Stimulated activated CD4-positive, alpha-beta T cell treated with anti-CD3 and anti-CD28 coated beads, TNF-alpha, amount 100 ng/mL, for 1 hour (primary cell): ENCODE results near the gene CYP2B6.
"Not testable (repeated sequence)": the region's sequence is repeated elsewhere in the genome, so short reads cannot be mapped to it uniquely, and the experiment has no call there.

Source experiments
- DNase-seq, 3 donors: peaks; one replicate each; pipeline ENCODE4 v3.0.0-alpha.2; 2020; ENCODE audit warnings: low read depth in 3 of 3, low spot score in 1 of 3

Gene CYP2B6

GRCh38 chr19:40980743-40981442, 10.2 kb upstream of the CYP2B6 start:
- DNase-seq: not testable (repeated sequence)

GRCh38 chr19:40981591-40981990, 9.5 kb upstream of the CYP2B6 start:
- no peak for DNase-seq

GRCh38 chr19:40982594-40983101, 8.4 kb upstream of the CYP2B6 start:
- no peak for DNase-seq

- DNase-seq: no peak
Observed at GRCh38 chr19:40989453-40989852, 1.6 kb upstream of the CYP2B6 start.

- DNase-seq: no peak
Observed at GRCh38 chr19:40995355-40995754, 4.3 kb downstream of the CYP2B6 start.

- DNase-seq: not testable (repeated sequence)
Observed at GRCh38 chr19:40999018-40999417, 7.9 kb downstream of the CYP2B6 start.

GRCh38 chr19:41000310-41000737, 9.2 kb downstream of the CYP2B6 start:
- no peak for DNase-seq

- no peak for DNase-seq
Observed at GRCh38 chr19:41001243-41001971, 10.3 kb downstream of the CYP2B6 start.

- not testable (repeated sequence) for DNase-seq
Observed at GRCh38 chr19:41003656-41004055, 12.6 kb downstream of the CYP2B6 start.

- no peak for DNase-seq
Observed at GRCh38 chr19:41009700-41010235, 18.7 kb downstream of the CYP2B6 start.

- no peak for DNase-seq
Observed at GRCh38 chr19:41013359-41013758, 22.3 kb downstream of the CYP2B6 start.

GRCh38 chr19:41014643-41015042, 23.6 kb downstream of the CYP2B6 start:
- no peak for DNase-seq

GRCh38 chr19:41016488-41017071, 25.5 kb downstream of the CYP2B6 start:
- no peak for DNase-seq

GRCh38 chr19:41018736-41019290, 27.7 kb downstream of the CYP2B6 start:
- no peak for DNase-seq

GRCh38 chr19:41019346-41019745, 28.3 kb downstream of the CYP2B6 start:
- DNase-seq: no peak

- no peak for DNase-seq
Observed at GRCh38 chr19:41023193-41023592, 32.1 kb downstream of the CYP2B6 start.

- DNase-seq: no peak
Observed at GRCh38 chr19:41025411-41025810, 34.3 kb downstream of the CYP2B6 start.

- no peak for DNase-seq
Observed at GRCh38 chr19:41025871-41026270, 34.8 kb downstream of the CYP2B6 start.

- DNase-seq: no peak
Observed at GRCh38 chr19:41027273-41027967, 36.3 kb downstream of the CYP2B6 start.

- no peak for DNase-seq
Observed at GRCh38 chr19:41029524-41030432, 38.7 kb downstream of the CYP2B6 start.
